ENCODE data around the gene RAPGEF4. TPM values are rescaled to one million over a fixed set of nuclear protein-coding genes. Genes with fewer than 3 reads are reported as not detected.

RAPGEF4 gene
- total RNA-seq, 1 donor from 2014 or later: 8.7 TPM

GRCh38 chr2:172761306-172761705, 25.7 kb downstream of the RAPGEF4 start:
- Mint-ChIP-seq H3K9me3 (ENCODE audit: unreplicated experiment) (peaks cover 2% of the 10 kb centered on the region), H3K4me3 (ENCODE audit: unreplicated experiment) (no peak overlapping the region), H3K27ac (ENCODE audit: unreplicated experiment) (no peak overlapping the region), H3K4me1 (ENCODE audit: low read depth, unreplicated experiment) (no peaks in the 10 kb centered on the region), H3K36me3 (ENCODE audit: unreplicated experiment) (peaks cover 13% of the 10 kb centered on the region), H3K27me3 (ENCODE audit: unreplicated experiment) (no peaks in the 10 kb centered on the region)
- no peak for TF ChIP-seq CTCF (IDR thresholded peaks at IDR 0.05; ENCODE audit: partially characterized antibody, unreplicated experiment)
- DNase-seq: no peak

- TF ChIP-seq CTCF (IDR thresholded peaks at IDR 0.05; ENCODE audit: partially characterized antibody, unreplicated experiment): no peak
- H3K9me3 Mint-ChIP-seq (ENCODE audit: unreplicated experiment): peaks cover 2% of the 10 kb centered on the region
- H3K4me3 Mint-ChIP-seq (ENCODE audit: unreplicated experiment): no peak overlapping the region
- no peaks in the 10 kb centered on the region for H3K4me1 Mint-ChIP-seq (ENCODE audit: low read depth, unreplicated experiment)
- H3K27ac Mint-ChIP-seq (ENCODE audit: unreplicated experiment): no peak overlapping the region
- H3K27me3 Mint-ChIP-seq (ENCODE audit: unreplicated experiment): no peaks in the 10 kb centered on the region
- no peak for DNase-seq
- H3K36me3 Mint-ChIP-seq (ENCODE audit: unreplicated experiment): peaks cover 13% of the 10 kb centered on the region
These were observed 26.9 kb downstream of the RAPGEF4 start for GRCh38 chr2:172762574-172762973.

DNA sequence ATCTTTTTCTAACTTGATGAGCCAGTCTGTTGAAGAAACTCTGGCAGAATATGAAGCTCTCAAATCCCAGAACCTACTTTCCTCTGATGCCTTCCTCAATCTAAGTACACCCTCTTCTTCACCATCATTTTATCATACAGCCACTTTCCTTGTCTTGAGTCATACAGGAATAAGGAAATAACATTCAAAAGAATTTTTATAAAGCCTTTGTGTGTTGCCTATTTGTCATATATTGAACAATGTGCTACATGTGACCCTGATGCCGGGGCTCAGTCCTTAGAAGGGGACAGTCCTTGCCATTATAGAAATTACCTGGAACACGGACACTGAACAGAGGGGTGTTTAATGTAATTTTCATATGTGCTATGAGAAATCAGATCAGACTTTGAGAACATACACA, 27.4 kb downstream of the RAPGEF4 start:
- Mint-ChIP-seq H3K27ac (ENCODE audit: unreplicated experiment) (no peak overlapping the region), H3K27me3 (ENCODE audit: unreplicated experiment) (no peaks in the 10 kb centered on the region), H3K4me1 (ENCODE audit: low read depth, unreplicated experiment) (no peaks in the 10 kb centered on the region), H3K9me3 (ENCODE audit: unreplicated experiment) (peaks cover 2% of the 10 kb centered on the region), H3K36me3 (ENCODE audit: unreplicated experiment) (peaks cover 13% of the 10 kb centered on the region), H3K4me3 (ENCODE audit: unreplicated experiment) (no peak overlapping the region)
- no peak for TF ChIP-seq CTCF (IDR thresholded peaks at IDR 0.05; ENCODE audit: partially characterized antibody, unreplicated experiment)
- DNase-seq: no peak

- no peaks in the 10 kb centered on the region for H3K4me1 Mint-ChIP-seq (ENCODE audit: low read depth, unreplicated experiment)
- no peak for DNase-seq
- H3K9me3 Mint-ChIP-seq (ENCODE audit: unreplicated experiment): peaks cover 2% of the 10 kb centered on the region
- no peak overlapping the region for H3K4me3 Mint-ChIP-seq (ENCODE audit: unreplicated experiment)
- peaks cover 6% of the 10 kb centered on the region for H3K36me3 Mint-ChIP-seq (ENCODE audit: unreplicated experiment)
- H3K27ac Mint-ChIP-seq (ENCODE audit: unreplicated experiment): no peak overlapping the region
- no peak for TF ChIP-seq CTCF (IDR thresholded peaks at IDR 0.05; ENCODE audit: partially characterized antibody, unreplicated experiment)
- H3K27me3 Mint-ChIP-seq (ENCODE audit: unreplicated experiment): no peaks in the 10 kb centered on the region
These were observed 30.0 kb downstream of the RAPGEF4 start for GRCh38 chr2:172765662-172766061.

DNA sequence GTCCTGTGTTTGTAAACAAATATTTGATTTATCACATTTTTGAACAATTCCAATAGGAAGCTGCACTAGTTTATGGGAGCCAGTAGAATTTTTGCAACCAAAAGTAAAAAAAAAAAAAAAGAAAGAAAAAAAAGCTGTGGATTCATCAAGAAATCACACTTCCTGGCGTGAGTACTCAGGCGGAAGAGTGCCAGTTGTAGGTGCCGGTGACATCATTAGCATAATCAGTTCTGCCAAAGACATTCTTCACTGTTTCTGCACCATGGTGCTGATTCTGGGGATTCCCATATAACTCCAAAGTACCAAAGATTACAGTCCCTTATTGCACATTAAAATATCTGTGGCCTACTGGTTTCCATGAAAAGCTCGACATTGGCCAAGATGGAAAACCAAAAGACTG, 32.8 kb downstream of the RAPGEF4 start:
- Mint-ChIP-seq H3K36me3 (ENCODE audit: unreplicated experiment) (no peaks in the 10 kb centered on the region), H3K27ac (ENCODE audit: unreplicated experiment) (no peak overlapping the region), H3K9me3 (ENCODE audit: unreplicated experiment) (no peaks in the 10 kb centered on the region), H3K27me3 (ENCODE audit: unreplicated experiment) (no peaks in the 10 kb centered on the region), H3K4me1 (ENCODE audit: low read depth, unreplicated experiment) (no peaks in the 10 kb centered on the region), H3K4me3 (ENCODE audit: unreplicated experiment) (no peak overlapping the region)
- no peak for TF ChIP-seq CTCF (IDR thresholded peaks at IDR 0.05; ENCODE audit: partially characterized antibody, unreplicated experiment)
- no peak for DNase-seq

Data from glutamatergic neuron (in vitro differentiated cells).